PC-9 (cell line): ENCODE data around the gene PGGHG.

Source experiments
- CTCF ChIP-seq: fragments of 200-600 bp; sonication (generic); conservative IDR thresholded peaks from 2 replicates; pipeline ENCODE4 v1.6.1; 2017; ENCODE audit warnings: mixed run types, antibody characterized with exemption, mild to moderate bottlenecking, moderate library complexity
- EZH2 ChIP-seq: fragments of 200-600 bp; sonication (generic); IDR thresholded peaks from 2 replicates; pipeline ENCODE4 v1.8.0; 2017; ENCODE audit warnings: antibody characterized with exemption, low read depth

GRCh38 chr11:282171-282570 lies 6.8 kb upstream of the PGGHG start:
- TF ChIP-seq CTCF = no peak
- TF ChIP-seq EZH2 = no peak
